Body of pancreas (tissue), 4 donors: ENCODE data around the gene SLC6A19.

ENCODE experiments used
- CTCF ChIP-seq, 7 experiments: fragments of 450-650 bp in 4 of 7; fragments of 200-600 bp in 3 of 7; sonication (generic) in 3 of 7; IDR thresholded peaks; one replicate each; pipeline ENCODE4 v1.5.1; 2016 to 2019; ENCODE audit warnings: antibody characterized with exemption in 7 of 7
- POLR2A ChIP-seq, 3 donors: fragments of 450-650 bp; IDR thresholded peaks; one replicate each; pipeline ENCODE4 v1.6.1; 2016; ENCODE audit warnings: antibody characterized with exemption in 3 of 3, mild to moderate bottlenecking in 2 of 3

GRCh38 chr5:1214163-1214935, 13.0 kb downstream of the SLC6A19 start:
- TF ChIP-seq CTCF (IDR thresholded peaks at IDR 0.05) (no peak), POLR2A (IDR thresholded peaks at IDR 0.05) (no peak)
